H1 (cell line): ENCODE results near the gene SBF2.

Experiments used
- CBX5 ChIP-seq: fragments of 300-800, 300-1000 bp; sonication (generic); IDR thresholded peaks from 2 replicates; pipeline ENCODE4 v1.7.1; 2016; ENCODE audit warnings: antibody characterized with exemption, low read length, low read depth
- CHD2 ChIP-seq: IDR thresholded peaks from 2 replicates; pipeline ENCODE4 v1.6.1; 2012; ENCODE audit warnings: low read length, improper control_type of control experiment
- CTCF ChIP-seq, 3 experiments: IDR thresholded peaks; 1 replicate in 2 of 3; 2 replicates in 1 of 3; pipeline versions ENCODE4 v1.5.1 to v1.6.1; 2011; ENCODE audit warnings: low read length in 3 of 3, mild to moderate bottlenecking in 3 of 3, inconsistent platforms in 2 of 3, low read depth in 1 of 3, moderate library complexity in 1 of 3; ENCODE audit not compliant: insufficient read depth in 1 of 3; ENCODE audit errors: control extremely low read depth in 1 of 3
- E2F6 ChIP-seq: IDR thresholded peaks from 2 replicates; pipeline ENCODE4 v1.6.1; 2012; ENCODE audit warnings: inconsistent platforms
- EGR1 ChIP-seq: IDR thresholded peaks from 2 replicates; pipeline ENCODE4 v1.6.1; 2011; ENCODE audit warnings: low read depth, low read length, borderline replicate concordance
- GABPA ChIP-seq: IDR thresholded peaks from 2 replicates; pipeline ENCODE4 v1.6.1; 2011; ENCODE audit warnings: mild to moderate bottlenecking, low read length, moderate library complexity, borderline replicate concordance; ENCODE audit not compliant: insufficient read depth
- GTF2F1 ChIP-seq: IDR thresholded peaks from 2 replicates; pipeline ENCODE4 v1.6.1; 2012; ENCODE audit warnings: low read depth, low read length, improper control_type of control experiment, borderline replicate concordance
- JUN ChIP-seq: IDR thresholded peaks from 2 replicates; pipeline ENCODE4 v1.6.1; 2011; ENCODE audit warnings: low read depth, mild to moderate bottlenecking, improper control_type of control experiment, low read length
- MAX ChIP-seq: IDR thresholded peaks from 2 replicates; pipeline ENCODE4 v1.6.1; 2012; ENCODE audit warnings: inconsistent platforms
- POLR2A ChIP-seq, 2 experiments: IDR thresholded peaks; 1 replicate in 1 of 2; 2 replicates in 1 of 2; pipeline ENCODE4 v1.6.1; 2011; ENCODE audit warnings: low read depth in 2 of 2, low read length in 2 of 2, mild to moderate bottlenecking in 2 of 2; ENCODE audit errors: control extremely low read depth in 1 of 2
- POLR2AphosphoS5 ChIP-seq: IDR thresholded peaks from 2 replicates; pipeline ENCODE4 v1.6.1; 2011; ENCODE audit warnings: low read depth, low read length
- RFX5 ChIP-seq: IDR thresholded peaks from 2 replicates; pipeline ENCODE4 v1.6.1; 2011; ENCODE audit warnings: low read depth, low read length, improper control_type of control experiment, borderline replicate concordance
- TBP ChIP-seq: IDR thresholded peaks from 2 replicates; pipeline ENCODE4 v1.6.1; 2011; ENCODE audit warnings: low read depth, low read length, improper control_type of control experiment

- no peak for TF ChIP-seq RFX5
- no peak for TF ChIP-seq GTF2F1
- TF ChIP-seq MAX = no peak
- TF ChIP-seq CHD2 = no peak
- no peak for TF ChIP-seq CTCF (IDR thresholded peaks at IDR 0.05; ENCODE audit: control extremely low read depth in 1 of 3, insufficient read depth in 1 of 3, low read depth in 1 of 3, low read length in 3 of 3)
- TF ChIP-seq POLR2AphosphoS5 = no peak
- TF ChIP-seq EGR1 = no peak
- no peak for TF ChIP-seq GABPA
- no peak for TF ChIP-seq TBP
- TF ChIP-seq CBX5 = no peak
- no peak for TF ChIP-seq E2F6
- no peak for TF ChIP-seq POLR2A (IDR thresholded peaks at IDR 0.05; ENCODE audit: control extremely low read depth in 1 of 2, low read depth in 2 of 2, low read length in 2 of 2)
- TF ChIP-seq JUN = no peak
Observed at GRCh38 chr11:9903579-9903978, 390.4 kb downstream of the SBF2 start.
